ENCODE results near the gene ADGRL3.

GRCh38 chr4:62119195-62119594 lies 919.1 kb downstream of the ADGRL3 start:
- TF ChIP-seq CTCF (IDR thresholded peaks at IDR 0.05; ENCODE audit: low read length) (no peak), EZH2 (IDR thresholded peaks at IDR 0.05; ENCODE audit: borderline replicate concordance, low read length) (no peak)

All from OCI-LY1 (cell line).